ENCODE measurements around the gene CTDP1.

Gene CTDP1

GRCh38 chr18:79736230-79736629 lies 56.6 kb downstream of the CTDP1 start:
- peaks cover 22% of the 10 kb centered on the region for H3K36me3 ChIP-seq (replicated peaks; ENCODE audit: insufficient read depth, low read length)
- TF ChIP-seq EZH2phosphoT487 (IDR thresholded peaks at IDR 0.05; ENCODE audit: low read length) (no peak), EZH2 (optimal IDR thresholded peaks at IDR 0.05; ENCODE audit: low read depth, low read length) (no peak), CTCF (IDR thresholded peaks at IDR 0.05; ENCODE audit: low read length) (no peak)
- no peak for DNase-seq
- no peaks in the 10 kb centered on the region for H3K79me2 ChIP-seq (ENCODE audit: low read length)
- H3K9ac ChIP-seq (ENCODE audit: low read length) = no peak overlapping the region
- H3K4me1 ChIP-seq (ENCODE audit: low read length) = no peaks in the 10 kb centered on the region
- H3K27ac ChIP-seq (ENCODE audit: low read length) = no peak overlapping the region
- H3F3A ChIP-seq (ENCODE audit: insufficient read depth, low read length) = no peaks in the 10 kb centered on the region
- H3K27me3 ChIP-seq (replicated peaks; ENCODE audit: insufficient read depth, low read length) = no peaks in the 10 kb centered on the region
- H3K9me3 ChIP-seq (replicated peaks; ENCODE audit: insufficient read depth, low read length) = no peaks in the 10 kb centered on the region
- H3K9me2 ChIP-seq (replicated peaks; ENCODE audit: insufficient read depth, low read length) = no peaks in the 10 kb centered on the region
- no peak overlapping the region for H3K4me3 ChIP-seq (ENCODE audit: low read length)
- no peak overlapping the region for H3K4me2 ChIP-seq (ENCODE audit: low read depth, low read length)
- no peak overlapping the region for H2AFZ ChIP-seq (ENCODE audit: low read length)
- H4K20me1 ChIP-seq (ENCODE audit: insufficient read depth, low read length) = no peaks in the 10 kb centered on the region

GRCh38 chr18:79736846-79737245 lies 57.2 kb downstream of the CTDP1 start:
- H4K20me1 ChIP-seq (ENCODE audit: insufficient read depth, low read length) = no peaks in the 10 kb centered on the region
- DNase-seq = no peak

GRCh38 chr18:79737426-79737825 lies 57.8 kb downstream of the CTDP1 start:
- H3K27ac ChIP-seq (ENCODE audit: low read length) = no peak overlapping the region
- no peaks in the 10 kb centered on the region for H3K79me2 ChIP-seq (ENCODE audit: low read length)
- H3K27me3 ChIP-seq (replicated peaks; ENCODE audit: insufficient read depth, low read length) = no peaks in the 10 kb centered on the region
- H3K9me3 ChIP-seq (replicated peaks; ENCODE audit: insufficient read depth, low read length) = no peaks in the 10 kb centered on the region
- no peak overlapping the region for H3K4me3 ChIP-seq (ENCODE audit: low read length)
- H2AFZ ChIP-seq (ENCODE audit: low read length) = no peak overlapping the region
- H3K36me3 ChIP-seq (replicated peaks; ENCODE audit: insufficient read depth, low read length) = peaks cover 15% of the 10 kb centered on the region; the same call in 1 of the 2 replicates
- H3K4me2 ChIP-seq (ENCODE audit: low read depth, low read length) = no peak overlapping the region
- no peaks in the 10 kb centered on the region for H4K20me1 ChIP-seq (ENCODE audit: insufficient read depth, low read length)
- DNase-seq = no peak
- no peak for TF ChIP-seq CTCF (IDR thresholded peaks at IDR 0.05; ENCODE audit: low read length)
- TF ChIP-seq EZH2 (optimal IDR thresholded peaks at IDR 0.05; ENCODE audit: low read depth, low read length) = no peak
- TF ChIP-seq EZH2phosphoT487 (IDR thresholded peaks at IDR 0.05; ENCODE audit: low read length) = no peak
- no peaks in the 10 kb centered on the region for H3F3A ChIP-seq (ENCODE audit: insufficient read depth, low read length)
- H3K9me2 ChIP-seq (replicated peaks; ENCODE audit: insufficient read depth, low read length) = no peaks in the 10 kb centered on the region
- no peak overlapping the region for H3K9ac ChIP-seq (ENCODE audit: low read length)
- H3K4me1 ChIP-seq (ENCODE audit: low read length) = no peaks in the 10 kb centered on the region

More at GRCh38 chr18:79736846-79737245, 57.2 kb downstream of the CTDP1 start:
- Histone ChIP-seq H3K4me1 (ENCODE audit: low read length) (no peaks in the 10 kb centered on the region), H3K9ac (ENCODE audit: low read length) (no peak overlapping the region), H3K4me2 (ENCODE audit: low read depth, low read length) (no peak overlapping the region), H3K9me3 (replicated peaks; ENCODE audit: insufficient read depth, low read length) (no peaks in the 10 kb centered on the region), H3K9me2 (replicated peaks; ENCODE audit: insufficient read depth, low read length) (no peaks in the 10 kb centered on the region), H3F3A (ENCODE audit: insufficient read depth, low read length) (no peaks in the 10 kb centered on the region), H3K4me3 (ENCODE audit: low read length) (no peak overlapping the region), H3K27me3 (replicated peaks; ENCODE audit: insufficient read depth, low read length) (no peaks in the 10 kb centered on the region), H3K27ac (ENCODE audit: low read length) (no peak overlapping the region), H2AFZ (ENCODE audit: low read length) (no peak overlapping the region), H3K36me3 (replicated peaks; ENCODE audit: insufficient read depth, low read length) (peaks cover 19% of the 10 kb centered on the region), H3K79me2 (ENCODE audit: low read length) (no peaks in the 10 kb centered on the region)
- TF ChIP-seq CTCF (IDR thresholded peaks at IDR 0.05; ENCODE audit: low read length) (no peak), EZH2phosphoT487 (IDR thresholded peaks at IDR 0.05; ENCODE audit: low read length) (no peak), EZH2 (optimal IDR thresholded peaks at IDR 0.05; ENCODE audit: low read depth, low read length) (no peak)

All from MM.1S (cell line).